Prostate gland (tissue), 2 donors: ENCODE results near the gene SEPTIN11. TPM values are rescaled to one million over a fixed set of nuclear protein-coding genes. Genes with fewer than 3 reads are reported as not detected.

Experiments
- DNase-seq: peaks from one replicate; pipeline ENCODE4 v3.0.0-alpha.2; 2019; ENCODE audit warnings: low spot score
- H3K27ac ChIP-seq, 2 donors: fragments of 200-600 bp; sonication (generic); 2 replicates each; pipeline ENCODE4 v1.5.1; 2017 to 2019
- H3K27me3 ChIP-seq: fragments of 200-600 bp; sonication (generic); replicated peaks from 2 replicates; pipeline ENCODE4 v1.5.1; 2019; ENCODE audit not compliant: insufficient read depth
- H3K36me3 ChIP-seq, 2 donors: fragments of 200-600 bp; sonication (generic); 1 replicate in 1 of 2; 2 replicates in 1 of 2; pipeline versions ENCODE4 v1.5.1 to v1.8.1; 2017 to 2019
- H3K4me1 ChIP-seq: fragments of 200-600 bp; sonication (generic); replicated peaks from 2 replicates; pipeline ENCODE4 v1.5.1; 2019
- H3K4me3 ChIP-seq, 2 donors: fragments of 200-600 bp; sonication (generic); 2 replicates each; pipeline ENCODE4 v1.5.1; 2017 to 2019
- H3K9me3 ChIP-seq: fragments of 200-600 bp; sonication (generic); 2 replicates; pipeline ENCODE4 v1.5.1; 2017
- POLR2A ChIP-seq: fragments of 450-650 bp; IDR thresholded peaks from one replicate; pipeline ENCODE4 v1.6.1; 2016; ENCODE audit warnings: antibody characterized with exemption, mild to moderate bottlenecking
- POLR2AphosphoS5 ChIP-seq: sonication (generic); formaldehyde crosslinking; IDR thresholded peaks from one replicate; pipeline ENCODE4 v1.6.1; 2017; ENCODE audit warnings: antibody characterized with exemption
- WGBS: methylation state at CpG from one replicate; pipeline ENCODE4 v1.1.5; 2018; 5-methylcytosine and 5-hydroxymethylcytosine counted together
- intact Hi-C: fragments of 100-400 bp; cut with DNase I; formaldehyde crosslinking; loops from one replicate; pipeline ENCODE4 v1.14.2; 2022
- total RNA-seq, 2 donors: library from RNA; depleted of rRNA; stranded (reverse); fragments of >200 nt; gene quantifications; one replicate each; pipeline ENCODE4 v1.1.0, GENCODE V29; 2016
- TF ChIP-seq, protein P1 (sequence below), 4 experiments: fragments of 200-600 bp in 2 of 4; fragments of 450-650 bp in 2 of 4; sonication (generic) in 2 of 4; IDR thresholded peaks; 1 replicate in 3 of 4; 2 replicates in 1 of 4; pipeline ENCODE4 v1.5.1; 2016 to 2019; ENCODE audit warnings: antibody characterized with exemption in 4 of 4, mild to moderate bottlenecking in 2 of 4, moderate library complexity in 2 of 4

Gene SEPTIN11
- total RNA-seq, 2 donors from 2014 or later, result 19.4 to 39.1 TPM

- H3K36me3 ChIP-seq, result no peaks in the 10 kb centered on the region
- WGBS, result 82% methylated on average over 7 of the region's 7 CpGs
- no peaks in the 10 kb centered on the region for H3K9me3 ChIP-seq
- no peak for DNase-seq
- no peak overlapping the region for H3K27ac ChIP-seq
- no peaks in the 10 kb centered on the region for H3K4me1 ChIP-seq
- TF ChIP-seq POLR2AphosphoS5 (no peak), POLR2A (no peak)
- TF ChIP-seq, protein P1, sequence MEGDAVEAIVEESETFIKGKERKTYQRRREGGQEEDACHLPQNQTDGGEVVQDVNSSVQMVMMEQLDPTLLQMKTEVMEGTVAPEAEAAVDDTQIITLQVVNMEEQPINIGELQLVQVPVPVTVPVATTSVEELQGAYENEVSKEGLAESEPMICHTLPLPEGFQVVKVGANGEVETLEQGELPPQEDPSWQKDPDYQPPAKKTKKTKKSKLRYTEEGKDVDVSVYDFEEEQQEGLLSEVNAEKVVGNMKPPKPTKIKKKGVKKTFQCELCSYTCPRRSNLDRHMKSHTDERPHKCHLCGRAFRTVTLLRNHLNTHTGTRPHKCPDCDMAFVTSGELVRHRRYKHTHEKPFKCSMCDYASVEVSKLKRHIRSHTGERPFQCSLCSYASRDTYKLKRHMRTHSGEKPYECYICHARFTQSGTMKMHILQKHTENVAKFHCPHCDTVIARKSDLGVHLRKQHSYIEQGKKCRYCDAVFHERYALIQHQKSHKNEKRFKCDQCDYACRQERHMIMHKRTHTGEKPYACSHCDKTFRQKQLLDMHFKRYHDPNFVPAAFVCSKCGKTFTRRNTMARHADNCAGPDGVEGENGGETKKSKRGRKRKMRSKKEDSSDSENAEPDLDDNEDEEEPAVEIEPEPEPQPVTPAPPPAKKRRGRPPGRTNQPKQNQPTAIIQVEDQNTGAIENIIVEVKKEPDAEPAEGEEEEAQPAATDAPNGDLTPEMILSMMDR (IDR thresholded peaks at IDR 0.05), result no peak
- intact Hi-C loops, result no loop called here
- H3K27me3 ChIP-seq, result no peaks in the 10 kb centered on the region
- no peak overlapping the region for H3K4me3 ChIP-seq
Measured at GRCh38 chr4:76931576-76932276, 17.8 kb upstream of the SEPTIN11 start.

GRCh38 chr4:76939184-76939583 is 10.4 kb upstream of the SEPTIN11 start:
- Histone ChIP-seq H3K4me3 (no peak overlapping the region), H3K27me3 (no peaks in the 10 kb centered on the region), H3K27ac (no peak overlapping the region), H3K36me3 (no peaks in the 10 kb centered on the region), H3K4me1 (no peaks in the 10 kb centered on the region), H3K9me3 (no peaks in the 10 kb centered on the region)
- intact Hi-C loops, result no loop called here
- no peak for TF ChIP-seq POLR2AphosphoS5
- TF ChIP-seq, protein P1 (IDR thresholded peaks at IDR 0.05), result no peak
- no peak for TF ChIP-seq POLR2A
- no peak for DNase-seq
- 63% methylated on average over 2 of the region's 2 CpGs for WGBS

- 74% methylated on average over 6 of the region's 6 CpGs for WGBS
- H3K27ac ChIP-seq, result no peak overlapping the region
- H3K9me3 ChIP-seq, result no peaks in the 10 kb centered on the region
- no peaks in the 10 kb centered on the region for H3K36me3 ChIP-seq
- H3K4me1 ChIP-seq, result no peaks in the 10 kb centered on the region
- H3K27me3 ChIP-seq, result no peaks in the 10 kb centered on the region
- TF ChIP-seq, protein P1 (IDR thresholded peaks at IDR 0.05), result no peak
- TF ChIP-seq POLR2AphosphoS5 (no peak), POLR2A (no peak)
- intact Hi-C loops, result loop anchor here (10.0 kb wide), 1 partner anchor 188 kb away; no protein-coding TSS in a partner anchor
- DNase-seq, result no peak
- no peak overlapping the region for H3K4me3 ChIP-seq
Measured at GRCh38 chr4:76943129-76943620, 6.4 kb upstream of the SEPTIN11 start.

DNA sequence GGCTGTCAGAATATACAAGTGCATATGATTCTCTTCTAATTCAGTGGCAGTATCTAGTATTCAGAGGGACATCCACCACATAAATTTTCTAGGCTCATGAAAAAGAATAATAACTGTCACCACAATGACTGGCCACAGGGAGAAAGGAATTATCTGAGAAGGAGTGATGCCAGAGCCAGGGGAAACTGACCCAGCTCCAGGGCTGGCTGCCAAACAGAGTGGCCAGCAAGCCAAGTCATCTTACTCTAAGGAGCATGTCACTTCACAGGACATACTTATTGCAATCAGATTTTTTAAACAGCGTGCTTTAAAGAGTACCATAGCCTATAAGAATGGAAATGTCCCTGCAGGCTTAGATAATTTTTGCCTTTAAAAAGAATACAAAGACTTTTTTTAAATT is 5.8 kb upstream of the SEPTIN11 start:
- Histone ChIP-seq H3K4me3 (no peak overlapping the region), H3K27ac (no peak overlapping the region), H3K36me3 (no peaks in the 10 kb centered on the region), H3K9me3 (no peaks in the 10 kb centered on the region), H3K4me1 (no peaks in the 10 kb centered on the region), H3K27me3 (no peaks in the 10 kb centered on the region)
- no peak for DNase-seq
- TF ChIP-seq POLR2A (no peak), POLR2AphosphoS5 (no peak)
- TF ChIP-seq, protein P1 (IDR thresholded peaks at IDR 0.05), result no peak
- 69% methylated on average over 1 of the region's 1 CpG for WGBS
- intact Hi-C loops, result loop anchor here (10.0 kb wide), 1 partner anchor 189 kb away; no protein-coding TSS in a partner anchor

GRCh38 chr4:76947369-76947768 is 2.2 kb upstream of the SEPTIN11 start:
- H3K4me1 ChIP-seq, result no peaks in the 10 kb centered on the region
- no peaks in the 10 kb centered on the region for H3K9me3 ChIP-seq
- no peak overlapping the region for H3K4me3 ChIP-seq
- no peaks in the 10 kb centered on the region for H3K36me3 ChIP-seq
- 81% methylated on average over 2 of the region's 2 CpGs for WGBS
- no peak for DNase-seq
- TF ChIP-seq POLR2A (no peak), POLR2AphosphoS5 (no peak)
- TF ChIP-seq, protein P1 (IDR thresholded peaks at IDR 0.05), result no peak
- no peaks in the 10 kb centered on the region for H3K27me3 ChIP-seq
- intact Hi-C loops, result loop anchor here (10.0 kb wide), 1 partner anchor 193 kb away; no protein-coding TSS in a partner anchor
- H3K27ac ChIP-seq, result no peak overlapping the region
